ENCODE data around the gene SLC25A53. TPM values are rescaled to one million over a fixed set of nuclear protein-coding genes. Genes with fewer than 3 reads are reported as not detected.
"Not testable (repeated sequence)": the region's sequence is repeated elsewhere in the genome, so short reads cannot be mapped to it uniquely, and the experiment has no call there.

SLC25A53 gene
- total RNA-seq, 2 experiments from 2014 or later = 4.8 to 15.6 TPM

DNA sequence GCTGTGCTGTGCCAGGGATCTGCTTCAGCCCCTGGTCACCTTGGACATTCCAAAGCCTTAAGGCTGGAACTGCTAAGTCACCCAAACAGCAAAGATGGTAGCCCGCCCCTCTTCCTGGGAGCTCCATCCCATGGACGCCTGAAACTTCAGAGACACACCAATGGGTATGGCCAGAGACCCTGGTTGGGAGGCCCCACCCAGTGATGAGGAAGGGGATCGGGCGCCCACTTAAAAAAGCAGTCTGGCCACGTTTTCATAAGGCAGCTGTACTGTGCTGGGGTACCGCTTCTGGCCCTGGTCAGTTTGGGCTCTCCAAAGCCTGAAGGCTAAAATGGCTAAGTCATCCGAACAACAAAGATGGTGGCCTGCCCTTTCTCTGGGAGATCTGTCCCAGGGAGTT is 71.3 kb downstream of the SLC25A53 start:
- Histone ChIP-seq H3K9me2 (ENCODE audit: insufficient read depth, low read length) (no peaks in the 10 kb centered on the region), H3K27ac (ENCODE audit: low read depth, low read length, poor library complexity, severe bottlenecking) (no peak overlapping the region), H2AFZ (ENCODE audit: low read length) (no peak overlapping the region), H3K4me2 (ENCODE audit: low read length) (no peak overlapping the region), H3K36me3 (ENCODE audit: insufficient read depth, low read length) (no peaks in the 10 kb centered on the region), H3K9me3 (ENCODE audit: low read length) (no peaks in the 10 kb centered on the region), H4K20me1 (ENCODE audit: insufficient read depth, low read length) (no peaks in the 10 kb centered on the region), H3K4me1 (ENCODE audit: insufficient read depth, low read length, poor library complexity, severe bottlenecking) (no peaks in the 10 kb centered on the region), H3K4me3 (ENCODE audit: low read depth, low read length, poor library complexity, severe bottlenecking) (no peak overlapping the region), H3K79me2 (ENCODE audit: insufficient read depth, low read depth, low read length) (no peaks in the 10 kb centered on the region)
- POLR2A ChIA-PET = no interaction called here
- CTCF ChIA-PET (ENCODE audit: unreplicated experiment) = no interaction called here
- DNase-seq (ENCODE audit: low spot score) = no peak
- TF ChIP-seq EZH2phosphoT487 (IDR thresholded peaks at IDR 0.05; ENCODE audit: borderline replicate concordance, low read depth, low read length) = no peak
- no peak for TF ChIP-seq CTCF (conservative IDR thresholded peaks at IDR 0.05; ENCODE audit: low read length)
- BruUV-seq (replicated peaks) = no TSS peak
- intact Hi-C loops (cut with micrococcal nuclease; ENCODE audit: unreplicated experiment) = no loop called here

- no peak for DNase-seq (ENCODE audit: low spot score)
- BruUV-seq (replicated peaks) = no TSS peak
- no peak overlapping the region for H2AFZ ChIP-seq (ENCODE audit: low read length)
- ChIA-PET POLR2A (no interaction called here), CTCF (ENCODE audit: unreplicated experiment) (no interaction called here)
- no peaks in the 10 kb centered on the region for H3K4me1 ChIP-seq (ENCODE audit: insufficient read depth, low read length, poor library complexity, severe bottlenecking)
- H3K9me3 ChIP-seq (ENCODE audit: low read length) = no peaks in the 10 kb centered on the region
- no peaks in the 10 kb centered on the region for H3K36me3 ChIP-seq (ENCODE audit: insufficient read depth, low read length)
- intact Hi-C loops (cut with micrococcal nuclease; ENCODE audit: unreplicated experiment) = no loop called here
- H3K4me3 ChIP-seq (ENCODE audit: low read depth, low read length, poor library complexity, severe bottlenecking) = no peak overlapping the region
- H3K79me2 ChIP-seq (ENCODE audit: insufficient read depth, low read depth, low read length) = no peaks in the 10 kb centered on the region
- H3K9me2 ChIP-seq (ENCODE audit: insufficient read depth, low read length) = no peaks in the 10 kb centered on the region
- no peaks in the 10 kb centered on the region for H4K20me1 ChIP-seq (ENCODE audit: insufficient read depth, low read length)
- TF ChIP-seq EZH2phosphoT487 (IDR thresholded peaks at IDR 0.05; ENCODE audit: borderline replicate concordance, low read depth, low read length) = no peak
- TF ChIP-seq CTCF (conservative IDR thresholded peaks at IDR 0.05; ENCODE audit: low read length) = no peak
- H3K4me2 ChIP-seq (ENCODE audit: low read length) = no peak overlapping the region
- no peak overlapping the region for H3K27ac ChIP-seq (ENCODE audit: low read depth, low read length, poor library complexity, severe bottlenecking)
Measured at GRCh38 chrX:104084534-104085277, 72.1 kb downstream of the SLC25A53 start.

DNA sequence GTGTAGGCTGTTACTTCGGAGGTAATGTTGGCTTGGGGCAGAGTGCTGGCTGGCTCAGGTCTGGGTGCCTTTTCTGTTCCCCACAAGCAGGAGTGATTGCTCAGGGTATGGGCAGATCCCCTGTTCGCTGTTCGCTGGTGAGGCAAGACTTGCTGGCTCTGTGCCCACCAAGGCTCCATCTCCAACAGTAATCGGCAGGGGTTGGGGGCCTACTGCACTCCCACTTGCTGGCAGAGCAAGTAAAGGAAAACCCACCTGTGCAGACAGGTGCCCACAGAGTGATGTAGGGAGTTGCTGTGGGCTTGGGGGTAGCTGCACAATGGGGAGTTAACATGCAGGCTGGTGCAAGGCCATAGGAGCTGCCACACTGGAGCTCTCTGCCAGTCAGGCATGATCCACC is 72.7 kb downstream of the SLC25A53 start:
- Histone ChIP-seq H3K4me1 (ENCODE audit: insufficient read depth, low read length, poor library complexity, severe bottlenecking) (no peaks in the 10 kb centered on the region), H3K9me2 (ENCODE audit: insufficient read depth, low read length) (no peaks in the 10 kb centered on the region), H3K36me3 (ENCODE audit: insufficient read depth, low read length) (no peaks in the 10 kb centered on the region), H3K27ac (ENCODE audit: low read depth, low read length, poor library complexity, severe bottlenecking) (no peak overlapping the region), H3K9me3 (ENCODE audit: low read length) (no peaks in the 10 kb centered on the region), H3K4me3 (ENCODE audit: low read depth, low read length, poor library complexity, severe bottlenecking) (no peak overlapping the region), H2AFZ (ENCODE audit: low read length) (no peak overlapping the region), H3K79me2 (ENCODE audit: insufficient read depth, low read depth, low read length) (no peaks in the 10 kb centered on the region), H3K4me2 (ENCODE audit: low read length) (no peak overlapping the region), H4K20me1 (ENCODE audit: insufficient read depth, low read length) (no peaks in the 10 kb centered on the region)
- CTCF ChIA-PET (ENCODE audit: unreplicated experiment) = no interaction called here
- DNase-seq (ENCODE audit: low spot score) = no peak
- intact Hi-C loops (cut with micrococcal nuclease; ENCODE audit: unreplicated experiment) = no loop called here
- no peak for TF ChIP-seq CTCF (conservative IDR thresholded peaks at IDR 0.05; ENCODE audit: low read length)
- no peak for TF ChIP-seq EZH2phosphoT487 (IDR thresholded peaks at IDR 0.05; ENCODE audit: borderline replicate concordance, low read depth, low read length)
- POLR2A ChIA-PET = no interaction called here
- BruUV-seq (replicated peaks) = no TSS peak

GRCh38 chrX:104077854-104078253 is 79.0 kb downstream of the SLC25A53 start:
- H4K20me1 ChIP-seq (ENCODE audit: insufficient read depth, low read length); POLR2A ChIA-PET; H3K9me2 ChIP-seq (ENCODE audit: insufficient read depth, low read length); DNase-seq (ENCODE audit: low spot score); intact Hi-C loops (cut with micrococcal nuclease; ENCODE audit: unreplicated experiment); H3K79me2 ChIP-seq (ENCODE audit: insufficient read depth, low read depth, low read length); CTCF ChIA-PET (ENCODE audit: unreplicated experiment); H3K27ac ChIP-seq (ENCODE audit: low read depth, low read length, poor library complexity, severe bottlenecking); H3K4me2 ChIP-seq (ENCODE audit: low read length); BruUV-seq (replicated peaks); H3K36me3 ChIP-seq (ENCODE audit: insufficient read depth, low read length); H2AFZ ChIP-seq (ENCODE audit: low read length); H3K9me3 ChIP-seq (ENCODE audit: low read length); H3K4me1 ChIP-seq (ENCODE audit: insufficient read depth, low read length, poor library complexity, severe bottlenecking); H3K4me3 ChIP-seq (ENCODE audit: low read depth, low read length, poor library complexity, severe bottlenecking): not testable (repeated sequence)
